HL-60 (cell line): Measurements from ENCODE around the gene C1orf105.

Experiments
- DNase-seq, 2 experiments: peaks; one replicate each; pipeline ENCODE4 v3.0.0-alpha.2; 2010 to 2020; ENCODE audit warnings: low read depth in 1 of 2, low spot score in 1 of 2
- H3K27ac ChIP-seq: fragments of 250-450 bp; sonication (Bioruptor Pico); replicated peaks from 2 replicates; pipeline ENCODE4 v1.5.1; 2020; ENCODE audit warnings: mild to moderate bottlenecking, moderate library complexity
- H3K27me3 ChIP-seq: fragments of 250-450 bp; sonication (Bioruptor Pico); 2 replicates; pipeline ENCODE4 v1.5.1; 2021; ENCODE audit warnings: mild to moderate bottlenecking, moderate library complexity; ENCODE audit not compliant: insufficient read depth, poor library complexity, severe bottlenecking
- H3K4me3 ChIP-seq: replicated peaks from 2 replicates; pipeline ENCODE4 v1.5.1; 2011; ENCODE audit warnings: mild to moderate bottlenecking, control low read depth, low read length; ENCODE audit not compliant: insufficient read depth
- CTCF ChIP-seq: IDR thresholded peaks from one replicate; pipeline ENCODE4 v1.5.1; 2011; ENCODE audit warnings: low read length, control low read depth, inconsistent platforms; ENCODE audit not compliant: insufficient read depth
- GABPA ChIP-seq: IDR thresholded peaks from 2 replicates; pipeline ENCODE4 v1.6.1; 2012; ENCODE audit warnings: low read depth
- POLR2AphosphoS5 ChIP-seq: IDR thresholded peaks from 2 replicates; pipeline ENCODE4 v1.6.1; 2012; ENCODE audit warnings: low read depth
- REST ChIP-seq: IDR thresholded peaks from 2 replicates; pipeline ENCODE4 v1.6.1; 2012; ENCODE audit warnings: low read depth; ENCODE audit not compliant: insufficient replicate concordance
- SPI1 ChIP-seq: IDR thresholded peaks from 2 replicates; pipeline ENCODE4 v1.6.1; 2012; ENCODE audit warnings: low read depth, mild to moderate bottlenecking, borderline replicate concordance

Gene C1orf105

GRCh38 chr1:172410027-172410426 lies 10.5 kb upstream of the C1orf105 start:
- Histone ChIP-seq H3K27me3 (no peaks in the 10 kb centered on the region), H3K27ac (no peak overlapping the region), H3K4me3 (no peak overlapping the region)
- no peak for DNase-seq
- TF ChIP-seq GABPA, result no peak
- no peak for TF ChIP-seq POLR2AphosphoS5
- no peak for TF ChIP-seq REST
- TF ChIP-seq SPI1, result no peak
- TF ChIP-seq CTCF, result no peak

GRCh38 chr1:172411791-172412338 lies 8.6 kb upstream of the C1orf105 start:
- H3K4me3 ChIP-seq, result no peak overlapping the region
- no peak for TF ChIP-seq REST
- no peak for TF ChIP-seq SPI1
- no peak for TF ChIP-seq CTCF
- no peak for TF ChIP-seq GABPA
- no peak for TF ChIP-seq POLR2AphosphoS5
- H3K27ac ChIP-seq, result no peak overlapping the region

GRCh38 chr1:172414331-172414730 lies 6.2 kb upstream of the C1orf105 start:
- DNase-seq, result no peak
- Histone ChIP-seq H3K4me3 (no peak overlapping the region), H3K27me3 (no peaks in the 10 kb centered on the region), H3K27ac (no peak overlapping the region)
- no peak for TF ChIP-seq CTCF
- no peak for TF ChIP-seq REST
- TF ChIP-seq POLR2AphosphoS5, result no peak
- no peak for TF ChIP-seq SPI1
- TF ChIP-seq GABPA, result no peak

More at GRCh38 chr1:172411791-172412338, 8.6 kb upstream of the C1orf105 start:
- no peak for DNase-seq
- H3K27me3 ChIP-seq, result no peaks in the 10 kb centered on the region
